ENCODE measurements around the gene OR1M1. TPM values are rescaled to one million over a fixed set of nuclear protein-coding genes. Genes with fewer than 3 reads are reported as not detected.

OR1M1 gene
- not detected for total RNA-seq
- not detected for polyA plus RNA-seq (2013, experiment 1 of 2)
- not detected for polyA plus RNA-seq (2013, experiment 2 of 2)
- 0 to 0.07 (median 0) reads per million in 172 experiments for total RNA-seq

- intact Hi-C loops (cut with DNase I, micrococcal nuclease) = no loop called here
- H3K4me3 ChIP-seq (ENCODE audit: low read length) = no peak within 1 kb of the TSS
- DNase-seq (no peak), ATAC-seq (ENCODE audit: poor library complexity) (no peak)
- Mint-ChIP-seq H3K27me3 (peaks cover 14% of the 10 kb centered on the region), H3K9me3 (no peaks in the 10 kb centered on the region), H3K27ac (no peak within 1 kb of the TSS), H3K4me1 (ENCODE audit: low read depth) (no peaks in the 10 kb centered on the region), H3K4me3 (no peak within 1 kb of the TSS), H3K36me3 (ENCODE audit: low read depth) (no peaks in the 10 kb centered on the region)
- no peaks in the 10 kb centered on the region for H3K4me1 ChIP-seq (ENCODE audit: insufficient read depth, low read length)
- H3K9me3 ChIP-seq (ENCODE audit: control insufficient read depth in 1 of 2, insufficient read depth in 1 of 2, low read length in 2 of 2) = no peaks in the 10 kb centered on the region
- no peaks in the 10 kb centered on the region for H3K27me3 ChIP-seq (ENCODE audit: control insufficient read depth in 1 of 2, insufficient read depth in 2 of 2, low read length in 2 of 2)
- H3K27ac ChIP-seq (ENCODE audit: low read depth in 1 of 2, low read length in 2 of 2) = no peak within 1 kb of the TSS
- ChIA-PET CTCF (no interaction called here), POLR2A (no interaction called here)
- no peak for TF ChIP-seq CTCF (IDR thresholded peaks at IDR 0.05)
- H3K36me3 ChIP-seq (ENCODE audit: insufficient read depth, low read length) = no peaks in the 10 kb centered on the region
Measured at GRCh38 chr19:9086761-9087160, at the start of gene OR1M1. Gene OR1M1, plus strand, starts transcription at chr19:9087061. Its CDS starts 6,184 bp downstream, at chr19:9093245.

GRCh38 chr19:9037400-9038062 is 49.3 kb upstream of the OR1M1 start:
- POLR2A ChIA-PET = no interaction called here

GRCh38 chr19:9039728-9040127 is 47.1 kb upstream of the OR1M1 start:
- Histone ChIP-seq H3K27me3 (ENCODE audit: control insufficient read depth in 1 of 2, insufficient read depth in 2 of 2, low read length in 2 of 2) (peaks cover 0 to 5% of the 10 kb centered on the region in 2 experiments), H3K36me3 (ENCODE audit: insufficient read depth, low read length) (no peaks in the 10 kb centered on the region), H3K9me3 (ENCODE audit: control insufficient read depth in 1 of 2, insufficient read depth in 1 of 2, low read length in 2 of 2) (no peaks in the 10 kb centered on the region), H3K4me1 (ENCODE audit: insufficient read depth, low read length) (no peaks in the 10 kb centered on the region), H3K27ac (ENCODE audit: low read depth in 1 of 2, low read length in 2 of 2) (no peak overlapping the region), H3K4me3 (ENCODE audit: low read length) (no peak overlapping the region)
- DNase-seq = no peak
- H3K9me3 Mint-ChIP-seq = no peaks in the 10 kb centered on the region
- H3K27me3 Mint-ChIP-seq = peaks cover 12% of the 10 kb centered on the region
- no peak for TF ChIP-seq CTCF (IDR thresholded peaks at IDR 0.05)
- no peak overlapping the region for H3K27ac Mint-ChIP-seq
- no peaks in the 10 kb centered on the region for H3K4me1 Mint-ChIP-seq (ENCODE audit: low read depth)
- H3K36me3 Mint-ChIP-seq (ENCODE audit: low read depth) = no peaks in the 10 kb centered on the region
- CTCF ChIA-PET = no interaction called here
- POLR2A ChIA-PET = no interaction called here
- ATAC-seq (ENCODE audit: poor library complexity) = no peak
- intact Hi-C loops (cut with DNase I, micrococcal nuclease) = no loop called here
- H3K4me3 Mint-ChIP-seq = no peak overlapping the region

More at GRCh38 chr19:9037400-9038062, 49.3 kb upstream of the OR1M1 start:
- Mint-ChIP-seq H3K9me3 (no peaks in the 10 kb centered on the region), H3K4me1 (ENCODE audit: low read depth) (no peaks in the 10 kb centered on the region), H3K27ac (no peak overlapping the region), H3K4me3 (no peak overlapping the region), H3K27me3 (peaks cover 12% of the 10 kb centered on the region), H3K36me3 (ENCODE audit: low read depth) (no peaks in the 10 kb centered on the region)
- Histone ChIP-seq H3K36me3 (ENCODE audit: insufficient read depth, low read length) (no peaks in the 10 kb centered on the region), H3K27ac (ENCODE audit: low read depth in 1 of 2, low read length in 2 of 2) (no peak overlapping the region), H3K27me3 (ENCODE audit: control insufficient read depth in 1 of 2, insufficient read depth in 2 of 2, low read length in 2 of 2) (peaks cover 2 to 5% of the 10 kb centered on the region in 2 experiments), H3K4me3 (ENCODE audit: low read length) (no peak overlapping the region), H3K9me3 (ENCODE audit: control insufficient read depth in 1 of 2, insufficient read depth in 1 of 2, low read length in 2 of 2) (no peaks in the 10 kb centered on the region), H3K4me1 (ENCODE audit: insufficient read depth, low read length) (no peaks in the 10 kb centered on the region)
- TF ChIP-seq CTCF (IDR thresholded peaks at IDR 0.05) = no peak
- CTCF ChIA-PET = no interaction called here
- DNase-seq = no peak
- no peak for ATAC-seq (ENCODE audit: poor library complexity)
- intact Hi-C loops (cut with DNase I, micrococcal nuclease) = no loop called here

Measured in CD4-positive, alpha-beta T cell (primary cell).